ENCODE data around the gene RBM39. TPM values are rescaled to one million over a fixed set of nuclear protein-coding genes. Genes with fewer than 3 reads are reported as not detected.
"Not testable (repeated sequence)": the region's sequence is repeated elsewhere in the genome, so short reads cannot be mapped to it uniquely, and the experiment has no call there.

RBM39 gene
- total RNA-seq, 4 donors from 2014 or later = 98.5 to 165 (median 130) TPM

GRCh38 chr20:35716330-35716729, 25.7 kb downstream of the RBM39 start:
- no peak for TF ChIP-seq POLR2A (IDR thresholded peaks at IDR 0.05)
- no peak for TF ChIP-seq CTCF (IDR thresholded peaks at IDR 0.05 in 4 of 5, conservative IDR thresholded peaks at IDR 0.05 in 1 of 5)
- H3K9me3 ChIP-seq = no peaks in the 10 kb centered on the region
- H3K27ac ChIP-seq = peak overlapping the region; percentile 24 to 80 (median 72)
- H3K4me3 ChIP-seq = no peak overlapping the region
- intact Hi-C loops (cut with DNase I; ENCODE audit: low total_unique reads) = loop anchor here (5.0 kb wide), 1 partner anchor 166 kb away; no protein-coding TSS in a partner anchor
- H3K4me1 ChIP-seq = peaks cover 40 to 47% of the 10 kb centered on the region in 2 donors
- DNase-seq = no peak
- H3K27me3 ChIP-seq = no peaks in the 10 kb centered on the region
- in situ Hi-C loops (cut with MboI; ENCODE audit: low sequenced_read_pairs in 4 of 4) = loop anchor here in 1 of 4 donors (25.0 kb wide), 1 partner anchor 171 kb away; no protein-coding TSS in a partner anchor
- peaks cover 1 to 97% of the 10 kb centered on the region in 2 donors for H3K36me3 ChIP-seq
- no peak for ATAC-seq

GRCh38 chr20:35715652-35716051, 26.4 kb downstream of the RBM39 start:
- ATAC-seq = peak; percentile 32 to 60
- DNase-seq = no peak
- in situ Hi-C loops (cut with MboI; ENCODE audit: low sequenced_read_pairs in 4 of 4) (loop anchor here in 1 of 4 donors (25.0 kb wide), 1 partner anchor 172 kb away; no protein-coding TSS in a partner anchor), intact Hi-C loops (cut with DNase I; ENCODE audit: low total_unique reads) (loop anchor here (5.0 kb wide), 1 partner anchor 167 kb away; no protein-coding TSS in a partner anchor)
- Histone ChIP-seq H3K27me3 (no peaks in the 10 kb centered on the region), H3K4me3 (no peak overlapping the region), H3K4me1 (peaks cover 40 to 52% of the 10 kb centered on the region in 2 donors), H3K36me3 (peaks cover 3 to 96% of the 10 kb centered on the region in 2 donors), H3K27ac (peak overlapping the region; percentile 68 to 80 (median 72)), H3K9me3 (no peaks in the 10 kb centered on the region)
- TF ChIP-seq CTCF (IDR thresholded peaks at IDR 0.05 in 4 of 5, conservative IDR thresholded peaks at IDR 0.05 in 1 of 5) = no peak
- no peak for TF ChIP-seq POLR2A (IDR thresholded peaks at IDR 0.05)

GRCh38 chr20:35714127-35714526, 27.9 kb downstream of the RBM39 start:
- Histone ChIP-seq H3K27ac (peak overlapping the region in 1 of 4 donors; percentile 72), H3K27me3 (no peaks in the 10 kb centered on the region), H3K9me3 (no peaks in the 10 kb centered on the region), H3K4me1 (peaks cover 43 to 48% of the 10 kb centered on the region in 2 donors), H3K36me3 (peaks cover 3 to 96% of the 10 kb centered on the region in 2 donors), H3K4me3 (no peak overlapping the region)
- in situ Hi-C loops (cut with MboI; ENCODE audit: low sequenced_read_pairs in 4 of 4) (loop anchor here in 1 of 4 donors (25.0 kb wide), 1 partner anchor 173 kb away; no protein-coding TSS in a partner anchor), intact Hi-C loops (cut with DNase I; ENCODE audit: low total_unique reads) (no loop called here)
- TF ChIP-seq CTCF (IDR thresholded peaks at IDR 0.05 in 4 of 5, conservative IDR thresholded peaks at IDR 0.05 in 1 of 5) (no peak), POLR2A (IDR thresholded peaks at IDR 0.05) (no peak)
- DNase-seq (no peak), ATAC-seq (no peak)

GRCh38 chr20:35713120-35713519, 28.9 kb downstream of the RBM39 start:
- ATAC-seq = not testable (repeated sequence)
- in situ Hi-C loops (cut with MboI; ENCODE audit: low sequenced_read_pairs in 4 of 4) = loop anchor here in 1 of 4 donors (25.0 kb wide), 1 partner anchor 174 kb away; no protein-coding TSS in a partner anchor

GRCh38 chr20:35711588-35712209, 30.4 kb downstream of the RBM39 start:
- intact Hi-C loops (cut with DNase I; ENCODE audit: low total_unique reads) = no loop called here
- DNase-seq = no peak
- no peaks in the 10 kb centered on the region for H3K9me3 ChIP-seq
- H3K4me3 ChIP-seq = no peak overlapping the region
- H3K27me3 ChIP-seq = no peaks in the 10 kb centered on the region
- H3K36me3 ChIP-seq = peaks cover 3 to 95% of the 10 kb centered on the region in 2 donors
- peaks cover 29 to 41% of the 10 kb centered on the region in 2 donors for H3K4me1 ChIP-seq
- no peak for ATAC-seq
- in situ Hi-C loops (cut with MboI; ENCODE audit: low sequenced_read_pairs in 4 of 4) = loop anchor here in 1 of 4 donors (25.0 kb wide), 1 partner anchor 176 kb away; no protein-coding TSS in a partner anchor
- TF ChIP-seq CTCF (IDR thresholded peaks at IDR 0.05 in 4 of 5, conservative IDR thresholded peaks at IDR 0.05 in 1 of 5) (no peak), POLR2A (IDR thresholded peaks at IDR 0.05) (no peak)
- H3K27ac ChIP-seq = peak overlapping the region; percentile 8 to 72 (median 54)

More at GRCh38 chr20:35713120-35713519, 28.9 kb downstream of the RBM39 start:
- H3K27ac ChIP-seq = peak overlapping the region in 1 of 4 donors; percentile 72
- DNase-seq; H3K4me3 ChIP-seq; intact Hi-C loops (cut with DNase I; ENCODE audit: low total_unique reads); H3K9me3 ChIP-seq; H3K27me3 ChIP-seq: not testable (repeated sequence)
- peaks cover 3 to 96% of the 10 kb centered on the region in 2 donors for H3K36me3 ChIP-seq
- H3K4me1 ChIP-seq = peaks cover 39 to 44% of the 10 kb centered on the region in 2 donors

All from gastrocnemius medialis (tissue), 4 donors.